Trophoblast cell (in vitro differentiated cells and primary cell): ENCODE data around the gene AMPH.

Experiments
- DNase-seq, 2 donors: peaks; one replicate each; pipeline ENCODE4 v3.0.0-alpha.2; 2016
- H2AFZ ChIP-seq: 2 replicates; pipeline ENCODE4 v1.6.1; 2013; ENCODE audit warnings: low read length, moderate library complexity, mild to moderate bottlenecking; ENCODE audit not compliant: insufficient read depth, poor library complexity
- H2AK5ac ChIP-seq: 2 replicates; pipeline ENCODE4 v1.6.1; 2013; ENCODE audit warnings: mild to moderate bottlenecking, low read length
- H2BK120ac ChIP-seq: 2 replicates; pipeline ENCODE4 v1.6.1; 2013; ENCODE audit warnings: low read length, mild to moderate bottlenecking, moderate library complexity; ENCODE audit not compliant: insufficient read depth, poor library complexity
- H2BK12ac ChIP-seq: 2 replicates; pipeline ENCODE4 v1.6.1; 2013; ENCODE audit warnings: mild to moderate bottlenecking, low read length, moderate library complexity
- H2BK5ac ChIP-seq: 2 replicates; pipeline ENCODE4 v1.6.1; 2013; ENCODE audit warnings: low read length, low read depth, moderate library complexity, mild to moderate bottlenecking; ENCODE audit not compliant: poor library complexity
- H3K14ac ChIP-seq: 2 replicates; pipeline ENCODE4 v1.6.1; 2013; ENCODE audit warnings: mild to moderate bottlenecking, low read length
- H3K18ac ChIP-seq: 2 replicates; pipeline ENCODE4 v1.6.1; 2013; ENCODE audit warnings: mild to moderate bottlenecking, low read length
- H3K23ac ChIP-seq: 2 replicates; pipeline ENCODE4 v1.6.1; 2013; ENCODE audit warnings: low read length
- H3K27ac ChIP-seq: 2 replicates; pipeline ENCODE4 v1.5.1; 2013; ENCODE audit warnings: low read depth, mild to moderate bottlenecking, inconsistent platforms, low read length, moderate library complexity
- H3K27me3 ChIP-seq: 2 replicates; pipeline ENCODE4 v1.6.1; 2013; ENCODE audit warnings: inconsistent platforms, mild to moderate bottlenecking, low read length, moderate library complexity; ENCODE audit not compliant: insufficient read depth
- H3K36me3 ChIP-seq, 2 experiments: 1 replicate in 1 of 2; 2 replicates in 1 of 2; pipeline ENCODE4 v1.6.1; 2013; ENCODE audit warnings: low read length in 2 of 2, mild to moderate bottlenecking in 2 of 2, moderate library complexity in 1 of 2; ENCODE audit not compliant: insufficient read depth in 2 of 2, control insufficient read depth in 1 of 2
- H3K4ac ChIP-seq: 2 replicates; pipeline ENCODE4 v1.6.1; 2013; ENCODE audit warnings: low read depth, mild to moderate bottlenecking, low read length, moderate library complexity
- H3K4me1 ChIP-seq, 2 experiments: 1 replicate in 1 of 2; 2 replicates in 1 of 2; pipeline ENCODE4 v1.6.1; 2013; ENCODE audit warnings: low read length in 2 of 2, mild to moderate bottlenecking in 2 of 2, moderate library complexity in 1 of 2; ENCODE audit not compliant: insufficient read depth in 2 of 2, control insufficient read depth in 1 of 2
- H3K4me2 ChIP-seq: 2 replicates; pipeline ENCODE4 v1.6.1; 2013; ENCODE audit warnings: inconsistent platforms, mild to moderate bottlenecking, low read length, moderate library complexity
- H3K4me3 ChIP-seq: 2 replicates; pipeline ENCODE4 v1.5.1; 2013; ENCODE audit warnings: mild to moderate bottlenecking, low read depth, low read length, inconsistent platforms
- H3K79me1 ChIP-seq: one replicate; pipeline ENCODE4 v1.6.1; 2013; ENCODE audit warnings: low read length
- H3K79me2 ChIP-seq: 2 replicates; pipeline ENCODE4 v1.6.1; 2013; ENCODE audit warnings: low read length, mild to moderate bottlenecking; ENCODE audit not compliant: control insufficient read depth, insufficient read depth, poor library complexity
- H3K9ac ChIP-seq: 2 replicates; pipeline ENCODE4 v1.6.1; 2013; ENCODE audit warnings: mild to moderate bottlenecking, low read length
- H3K9me3 ChIP-seq: 2 replicates; pipeline ENCODE4 v1.6.1; 2013; ENCODE audit warnings: low read depth, mild to moderate bottlenecking, control low read depth, inconsistent platforms, low read length; ENCODE audit not compliant: insufficient read depth
- H4K12ac ChIP-seq: 2 replicates; pipeline ENCODE4 v1.6.1; 2013; ENCODE audit warnings: low read depth, mild to moderate bottlenecking, low read length, moderate library complexity
- H4K8ac ChIP-seq: 2 replicates; pipeline ENCODE4 v1.6.1; 2013; ENCODE audit warnings: low read depth, mild to moderate bottlenecking, low read length, moderate library complexity
- H4K91ac ChIP-seq: one replicate; pipeline ENCODE4 v1.6.1; 2013; ENCODE audit warnings: low read depth, mild to moderate bottlenecking, low read length, moderate library complexity
- WGBS: extraction: QIAGEN DNeasy Blood & Tissue Kit; methylation state at CpG from one replicate; pipeline ENCODE4 v1.1.7; 2013; ENCODE audit warnings: missing lambda C conversion rate; ENCODE audit not compliant: insufficient read length, insufficient coverage; ENCODE audit errors: extremely low coverage; 5-methylcytosine and 5-hydroxymethylcytosine counted together

AMPH gene

GRCh38 chr7:38525857-38526256 lies 105.3 kb downstream of the AMPH start:
- no peak overlapping the region for H2AK5ac ChIP-seq
- DNase-seq, result no peak
- no peak overlapping the region for H3K14ac ChIP-seq
- H2BK12ac ChIP-seq, result no peak overlapping the region
- no peak overlapping the region for H4K8ac ChIP-seq
- no peak overlapping the region for H3K18ac ChIP-seq
- H3K36me3 ChIP-seq, result no peaks in the 10 kb centered on the region
- no peaks in the 10 kb centered on the region for H3K4me1 ChIP-seq
- no peak overlapping the region for H4K12ac ChIP-seq
- H4K91ac ChIP-seq, result no peak overlapping the region
- H3K79me2 ChIP-seq, result no peaks in the 10 kb centered on the region
- WGBS, result no CpG with 5 or more reads among the region's 1 CpG
- no peak overlapping the region for H3K9ac ChIP-seq
- no peak overlapping the region for H3K27ac ChIP-seq
- no peaks in the 10 kb centered on the region for H3K27me3 ChIP-seq
- H2BK120ac ChIP-seq, result no peak overlapping the region
- H3K9me3 ChIP-seq, result peaks cover 2% of the 10 kb centered on the region
- H3K4ac ChIP-seq, result no peak overlapping the region
- H3K23ac ChIP-seq, result no peak overlapping the region
- H2BK5ac ChIP-seq, result no peak overlapping the region
- no peaks in the 10 kb centered on the region for H3K79me1 ChIP-seq
- no peak overlapping the region for H3K4me2 ChIP-seq
- no peak overlapping the region for H2AFZ ChIP-seq
- no peak overlapping the region for H3K4me3 ChIP-seq

- Histone ChIP-seq H2AK5ac (no peak overlapping the region), H3K4ac (no peak overlapping the region), H3K18ac (no peak overlapping the region), H3K4me3 (no peak overlapping the region), H3K79me2 (no peaks in the 10 kb centered on the region), H3K36me3 (no peaks in the 10 kb centered on the region), H3K27me3 (no peaks in the 10 kb centered on the region), H3K14ac (no peak overlapping the region), H2BK12ac (no peak overlapping the region), H3K23ac (no peak overlapping the region), H2BK120ac (no peak overlapping the region), H3K9ac (no peak overlapping the region), H3K27ac (no peak overlapping the region), H2BK5ac (no peak overlapping the region), H2AFZ (no peak overlapping the region), H4K91ac (no peak overlapping the region), H4K8ac (no peak overlapping the region), H3K4me1 (no peaks in the 10 kb centered on the region), H3K4me2 (no peak overlapping the region), H4K12ac (no peak overlapping the region), H3K9me3 (peaks cover 2% of the 10 kb centered on the region), H3K79me1 (no peaks in the 10 kb centered on the region)
- no CpG with 5 or more reads among the region's 1 CpG for WGBS
- no peak for DNase-seq
Measured at GRCh38 chr7:38524786-38525185, 106.4 kb downstream of the AMPH start.

GRCh38 chr7:38520741-38521140 lies 110.4 kb downstream of the AMPH start:
- H4K91ac ChIP-seq, result no peak overlapping the region
- H2BK12ac ChIP-seq, result no peak overlapping the region
- H3K14ac ChIP-seq, result no peak overlapping the region
- H3K18ac ChIP-seq, result no peak overlapping the region
- no peak overlapping the region for H3K23ac ChIP-seq
- no peak overlapping the region for H4K8ac ChIP-seq
- H3K27me3 ChIP-seq, result no peaks in the 10 kb centered on the region
- peaks cover 4% of the 10 kb centered on the region for H3K9me3 ChIP-seq
- DNase-seq, result no peak
- H4K12ac ChIP-seq, result no peak overlapping the region
- H3K79me2 ChIP-seq, result no peaks in the 10 kb centered on the region
- no peak overlapping the region for H2AK5ac ChIP-seq
- H3K27ac ChIP-seq, result no peak overlapping the region
- H3K79me1 ChIP-seq, result no peaks in the 10 kb centered on the region
- no peak overlapping the region for H3K4ac ChIP-seq
- H2BK120ac ChIP-seq, result no peak overlapping the region
- no peak overlapping the region for H2AFZ ChIP-seq
- H3K4me1 ChIP-seq, result no peaks in the 10 kb centered on the region
- H2BK5ac ChIP-seq, result no peak overlapping the region
- H3K36me3 ChIP-seq, result no peaks in the 10 kb centered on the region
- no CpG with 5 or more reads among the region's 2 CpGs for WGBS
- H3K4me3 ChIP-seq, result no peak overlapping the region
- no peak overlapping the region for H3K4me2 ChIP-seq
- no peak overlapping the region for H3K9ac ChIP-seq

DNA sequence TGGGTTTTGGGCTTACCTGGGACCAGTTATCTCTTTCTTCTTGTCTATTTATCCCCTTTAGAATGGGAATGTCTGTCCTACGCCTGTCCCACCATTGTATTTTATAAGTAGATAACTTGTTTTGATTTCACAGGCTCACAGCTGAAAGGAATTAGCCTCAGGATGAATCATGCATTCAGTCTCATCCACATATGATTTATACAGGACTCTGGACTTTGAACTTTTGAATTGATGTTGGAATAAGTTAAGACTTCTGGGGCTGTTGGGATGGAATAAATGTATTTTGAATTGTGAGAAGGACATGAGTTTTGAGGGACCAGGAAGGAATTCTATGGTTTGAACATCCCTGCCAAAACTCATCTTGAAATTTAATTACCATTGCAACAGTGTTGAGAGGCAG lies 112.6 kb downstream of the AMPH start:
- no peak overlapping the region for H2BK5ac ChIP-seq
- no peaks in the 10 kb centered on the region for H3K4me1 ChIP-seq
- no peak overlapping the region for H3K4me2 ChIP-seq
- H3K14ac ChIP-seq, result no peak overlapping the region
- H3K79me1 ChIP-seq, result no peaks in the 10 kb centered on the region
- no peak overlapping the region for H2BK12ac ChIP-seq
- H4K91ac ChIP-seq, result no peak overlapping the region
- H2AK5ac ChIP-seq, result no peak overlapping the region
- H2AFZ ChIP-seq, result no peak overlapping the region
- no peak overlapping the region for H3K4me3 ChIP-seq
- no peak overlapping the region for H4K8ac ChIP-seq
- no peak overlapping the region for H4K12ac ChIP-seq
- H3K36me3 ChIP-seq, result no peaks in the 10 kb centered on the region
- H3K79me2 ChIP-seq, result no peaks in the 10 kb centered on the region
- H3K27ac ChIP-seq, result no peak overlapping the region
- no peaks in the 10 kb centered on the region for H3K27me3 ChIP-seq
- H2BK120ac ChIP-seq, result no peak overlapping the region
- H3K18ac ChIP-seq, result no peak overlapping the region
- peaks cover 4% of the 10 kb centered on the region for H3K9me3 ChIP-seq
- WGBS, result no CpG with 5 or more reads among the region's 1 CpG
- H3K23ac ChIP-seq, result no peak overlapping the region
- no peak for DNase-seq
- H3K4ac ChIP-seq, result no peak overlapping the region
- no peak overlapping the region for H3K9ac ChIP-seq
